H1 (cell line): ENCODE data around the gene PURA. TPM values are rescaled to one million over a fixed set of nuclear protein-coding genes. Genes with fewer than 3 reads are reported as not detected.

ENCODE experiments used
- FOSL1 ChIP-seq: IDR thresholded peaks from 2 replicates; pipeline ENCODE4 v1.6.1; 2011; ENCODE audit warnings: mild to moderate bottlenecking, low read depth, low read length, moderate library complexity; ENCODE audit not compliant: insufficient read depth
- GABPA ChIP-seq: IDR thresholded peaks from 2 replicates; pipeline ENCODE4 v1.6.1; 2011; ENCODE audit warnings: mild to moderate bottlenecking, low read length, moderate library complexity, borderline replicate concordance; ENCODE audit not compliant: insufficient read depth
- KDM4A ChIP-seq: IDR thresholded peaks from one replicate; pipeline ENCODE4 v1.7.1; 2012; ENCODE audit warnings: low read depth, mild to moderate bottlenecking, moderate library complexity, low read length, inconsistent platforms; ENCODE audit not compliant: severe bottlenecking
- KDM5A ChIP-seq: fragments of 200-600 bp; IDR thresholded peaks from 2 replicates; pipeline ENCODE4 v1.7.1; 2012; ENCODE audit warnings: mild to moderate bottlenecking, low read length, inconsistent platforms, mixed read lengths
- PHF8 ChIP-seq: fragments of 200-600 bp; sonication (generic); conservative IDR thresholded peaks from 2 replicates; pipeline ENCODE4 v1.7.1; 2012; ENCODE audit warnings: low read depth, mild to moderate bottlenecking, inconsistent platforms, low read length, moderate library complexity
- SIRT6 ChIP-seq: IDR thresholded peaks from one replicate; pipeline ENCODE4 v1.7.1; 2012; ENCODE audit warnings: low read length, inconsistent platforms
- SIX5 ChIP-seq: IDR thresholded peaks from 2 replicates; pipeline ENCODE4 v1.6.1; 2011; ENCODE audit warnings: mild to moderate bottlenecking, low read depth, low read length
- SP2 ChIP-seq: IDR thresholded peaks from 2 replicates; pipeline ENCODE4 v1.6.1; 2012; ENCODE audit warnings: mild to moderate bottlenecking, low read length, inconsistent platforms
- SRF ChIP-seq: IDR thresholded peaks from 2 replicates; pipeline ENCODE4 v1.6.1; 2011; ENCODE audit warnings: mild to moderate bottlenecking, low read depth, low read length, moderate library complexity
- TAF1 ChIP-seq: IDR thresholded peaks from 2 replicates; pipeline ENCODE4 v1.6.1; 2011; ENCODE audit warnings: mild to moderate bottlenecking, low read depth, low read length
- polyA plus RNA-seq, 7 experiments: library from polyadenylated mRNA; depleted of rRNA in 3 of 7; stranded (reverse) in 5 of 7; unstranded in 2 of 7; fragments of >200 nt in 5 of 7; fragments of 200-250 nt in 2 of 7; gene quantifications; 1 replicate in 5 of 7; 2 replicates in 1 of 7; 4 replicates in 1 of 7; pipeline versions ENCODE4 v1.2.1 to v1.2.3, GENCODE V29; 2011 to 2013; ENCODE audit warnings: missing spikeins in 2 of 7, mixed read lengths in 2 of 7
- total RNA-seq: library from RNA; stranded (reverse); fragmentation: NEBNext Ultra II Directional; extraction: Animal tissue kit (Norgen Biotek cat#: 25700); gene quantifications from 2 replicates; pipeline ENCODE4 v1.2.1, GENCODE V29; 2021

Gene PURA
- total and polyA plus RNA-seq, 2 of the 8 experiments (the other 6 are each of a cell fraction or from before 2014, with no cell fraction given): 0.98 to 2.1 TPM

DNA sequence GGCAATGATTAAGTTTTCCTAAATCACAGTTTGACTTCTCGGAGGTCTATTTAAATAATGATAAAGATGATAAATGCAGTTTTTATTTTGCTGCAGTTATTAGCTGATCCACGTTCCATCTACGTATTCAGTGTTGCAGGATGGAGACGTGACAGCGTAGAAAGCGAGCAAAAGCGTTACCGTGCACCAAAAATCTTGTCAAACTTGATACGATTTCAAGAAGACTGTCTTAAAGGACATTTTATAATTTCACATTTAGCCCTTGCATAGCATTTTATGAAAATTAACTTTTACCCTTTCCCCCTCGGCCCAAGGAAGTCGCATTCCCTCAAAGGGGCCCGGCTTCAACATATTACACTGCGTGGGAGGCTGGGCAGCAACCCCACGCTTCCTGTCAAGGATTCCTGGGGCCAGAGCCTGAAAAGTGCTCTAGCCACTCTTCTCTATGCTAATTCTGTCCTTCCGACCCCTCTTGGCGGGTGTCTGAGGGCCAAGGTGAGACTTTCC is 7.1 kb upstream of the PURA start (continued):
- TF ChIP-seq GABPA (no peak), KDM4A (no peak), FOSL1 (no peak), KDM5A (no peak), SRF (no peak), SIX5 (no peak), SIRT6 (no peak), SP2 (no peak), PHF8 (peak; percentile 29; the same call in 1 of the 2 replicates), TAF1 (no peak)
